ENCODE results near the gene AP1B1. TPM values are rescaled to one million over a fixed set of nuclear protein-coding genes. Genes with fewer than 3 reads are reported as not detected.

The AP1B1 gene
- polyA plus RNA-seq, 1 donor (not counting 4 experiments of a cell fraction or from before 2014, with no cell fraction given): 55.3 TPM

GRCh38 chr22:29386708-29387107 lies 1.7 kb downstream of the AP1B1 start:
- Histone ChIP-seq H3K27ac (ENCODE audit: control insufficient read depth, insufficient read depth, low read length) (no peak overlapping the region), H3K4me3 (ENCODE audit: control insufficient read depth in 2 of 3, extremely low read depth in 1 of 3, insufficient read depth in 2 of 3, low read depth in 1 of 3, low read length in 3 of 3) (no peak overlapping the region), H3K9me1 (ENCODE audit: control insufficient read depth, extremely low read depth, insufficient read depth, low read length) (no peaks in the 10 kb centered on the region), H3K27me3 (ENCODE audit: control insufficient read depth, extremely low read depth, insufficient read depth, low read length) (no peaks in the 10 kb centered on the region), H3K79me2 (ENCODE audit: control insufficient read depth, insufficient read depth, low read length) (peaks cover 57% of the 10 kb centered on the region), H3K36me3 (ENCODE audit: control insufficient read depth in 2 of 2, extremely low read depth in 1 of 2, insufficient read depth in 2 of 2, low read length in 2 of 2) (peaks cover 4 to 13% of the 10 kb centered on the region in 2 experiments), H3K9ac (ENCODE audit: control insufficient read depth, extremely low read depth, insufficient read depth, low read length) (no peak overlapping the region), H4K20me1 (ENCODE audit: control insufficient read depth, extremely low read depth, insufficient read depth, low read length) (no peaks in the 10 kb centered on the region), H3K9me3 (ENCODE audit: control insufficient read depth, low read depth, low read length) (no peaks in the 10 kb centered on the region), H2AFZ (ENCODE audit: control insufficient read depth, low read length) (no peak overlapping the region), H3K4me1 (ENCODE audit: control insufficient read depth, extremely low read depth, insufficient read depth, low read length) (peaks cover 22% of the 10 kb centered on the region), H3K4me2 (ENCODE audit: control insufficient read depth, extremely low read depth, insufficient read depth, low read depth, low read length) (peak overlapping the region; percentile 79)
- dilution Hi-C loops (cut with MboI; ENCODE audit: extremely low pct_ligation_motif_present, low sequenced_read_pairs): no loop called here
- TF ChIP-seq CTCF (optimal IDR thresholded peaks at IDR 0.05 in 1 of 3, IDR thresholded peaks at IDR 0.05 in 1 of 3, conservative IDR thresholded peaks at IDR 0.05 in 1 of 3; ENCODE audit: extremely low read depth in 1 of 3, insufficient read depth in 2 of 3, low read length in 3 of 3) (no peak), EZH2 (IDR thresholded peaks at IDR 0.05; ENCODE audit: low read length) (no peak)
- FAIRE-seq: no peak
- DNase-seq (ENCODE audit: low read depth, low spot score): no peak

- DNase-seq (ENCODE audit: low read depth, low spot score) (no peak), FAIRE-seq (no peak)
- Histone ChIP-seq H3K27ac (ENCODE audit: control insufficient read depth, insufficient read depth, low read length) (no peak overlapping the region), H3K79me2 (ENCODE audit: control insufficient read depth, insufficient read depth, low read length) (peaks cover 66% of the 10 kb centered on the region), H3K4me1 (ENCODE audit: control insufficient read depth, extremely low read depth, insufficient read depth, low read length) (peaks cover 25% of the 10 kb centered on the region), H4K20me1 (ENCODE audit: control insufficient read depth, extremely low read depth, insufficient read depth, low read length) (peaks cover 4% of the 10 kb centered on the region), H3K27me3 (ENCODE audit: control insufficient read depth, extremely low read depth, insufficient read depth, low read length) (no peaks in the 10 kb centered on the region), H3K9me3 (ENCODE audit: control insufficient read depth, low read depth, low read length) (no peaks in the 10 kb centered on the region), H3K4me2 (ENCODE audit: control insufficient read depth, extremely low read depth, insufficient read depth, low read depth, low read length) (no peak overlapping the region), H3K4me3 (ENCODE audit: control insufficient read depth in 2 of 3, extremely low read depth in 1 of 3, insufficient read depth in 2 of 3, low read depth in 1 of 3, low read length in 3 of 3) (no peak overlapping the region), H3K36me3 (ENCODE audit: control insufficient read depth in 2 of 2, extremely low read depth in 1 of 2, insufficient read depth in 2 of 2, low read length in 2 of 2) (peaks cover 7 to 16% of the 10 kb centered on the region in 2 experiments), H2AFZ (ENCODE audit: control insufficient read depth, low read length) (no peak overlapping the region), H3K9me1 (ENCODE audit: control insufficient read depth, extremely low read depth, insufficient read depth, low read length) (peaks cover 2% of the 10 kb centered on the region), H3K9ac (ENCODE audit: control insufficient read depth, extremely low read depth, insufficient read depth, low read length) (no peak overlapping the region)
- dilution Hi-C loops (cut with MboI; ENCODE audit: extremely low pct_ligation_motif_present, low sequenced_read_pairs): no loop called here
- no peak for TF ChIP-seq CTCF (optimal IDR thresholded peaks at IDR 0.05 in 1 of 3, IDR thresholded peaks at IDR 0.05 in 1 of 3, conservative IDR thresholded peaks at IDR 0.05 in 1 of 3; ENCODE audit: extremely low read depth in 1 of 3, insufficient read depth in 2 of 3, low read length in 3 of 3)
- no peak for TF ChIP-seq EZH2 (IDR thresholded peaks at IDR 0.05; ENCODE audit: low read length)
Observed at GRCh38 chr22:29385748-29386147, 2.6 kb downstream of the AP1B1 start.

Measured in keratinocyte (primary cell).